Mesendoderm (in vitro differentiated cells): ENCODE data around the gene PRM1.
A peak's percentile ranks its signal among the peaks of the same experiment; 100 is the strongest.

Source experiments
- DNase-seq: peaks from one replicate; pipeline ENCODE4 v3.0.0; 2013
- H2AK5ac ChIP-seq: 2 replicates; pipeline ENCODE4 v1.6.1; 2013; ENCODE audit warnings: low read length, inconsistent platforms
- H2BK120ac ChIP-seq: 2 replicates; pipeline ENCODE4 v1.6.1; 2013; ENCODE audit warnings: low read depth, mild to moderate bottlenecking, low read length, moderate library complexity, mixed read lengths
- H2BK15ac ChIP-seq: replicated peaks from 2 replicates; pipeline ENCODE4 v1.6.1; 2013; ENCODE audit warnings: low read depth, mild to moderate bottlenecking, moderate library complexity
- H2BK5ac ChIP-seq: 2 replicates; pipeline ENCODE4 v1.6.1; 2013; ENCODE audit warnings: low read length, inconsistent platforms
- H3K18ac ChIP-seq: 2 replicates; pipeline ENCODE4 v1.6.1; 2013; ENCODE audit warnings: mild to moderate bottlenecking, low read length, mixed read lengths
- H3K23ac ChIP-seq: one replicate; pipeline ENCODE4 v1.6.1; 2013; ENCODE audit warnings: low read length
- H3K27ac ChIP-seq: 2 replicates; pipeline ENCODE4 v1.5.1; 2013; ENCODE audit warnings: low read depth, mild to moderate bottlenecking, inconsistent platforms, low read length, moderate library complexity
- H3K27me3 ChIP-seq: 2 replicates; pipeline ENCODE4 v1.6.1; 2013; ENCODE audit warnings: low read length, control low read depth, mild to moderate bottlenecking, inconsistent platforms; ENCODE audit not compliant: insufficient read depth, poor library complexity
- H3K36me3 ChIP-seq: 2 replicates; pipeline ENCODE4 v1.6.1; 2013; ENCODE audit warnings: low read length, inconsistent platforms; ENCODE audit not compliant: control insufficient read depth, insufficient read depth
- H3K4ac ChIP-seq: one replicate; pipeline ENCODE4 v1.6.1; 2013; ENCODE audit warnings: low read depth, mild to moderate bottlenecking, low read length, moderate library complexity
- H3K4me1 ChIP-seq: 2 replicates; pipeline ENCODE4 v1.6.1; 2013; ENCODE audit warnings: low read depth, low read length, inconsistent platforms; ENCODE audit not compliant: control insufficient read depth
- H3K4me2 ChIP-seq: 2 replicates; pipeline ENCODE4 v1.6.1; 2013; ENCODE audit warnings: low read length
- H3K4me3 ChIP-seq: 2 replicates; pipeline ENCODE4 v1.5.1; 2013; ENCODE audit warnings: mild to moderate bottlenecking, low read length
- H3K56ac ChIP-seq: one replicate; pipeline ENCODE4 v1.6.1; 2013; ENCODE audit warnings: low read length
- H3K79me1 ChIP-seq: 2 replicates; pipeline ENCODE4 v1.6.1; 2013; ENCODE audit warnings: low read length, inconsistent platforms
- H3K79me2 ChIP-seq: 2 replicates; pipeline ENCODE4 v1.6.1; 2013; ENCODE audit warnings: mild to moderate bottlenecking, low read length; ENCODE audit not compliant: control insufficient read depth, insufficient read depth
- H3K9ac ChIP-seq: 2 replicates; pipeline ENCODE4 v1.6.1; 2013; ENCODE audit warnings: low read length, inconsistent platforms
- H4K5ac ChIP-seq: one replicate; pipeline ENCODE4 v1.6.1; 2013; ENCODE audit warnings: low read length
- H4K8ac ChIP-seq: one replicate; pipeline ENCODE4 v1.6.1; 2013; ENCODE audit warnings: low read depth, mild to moderate bottlenecking, control low read depth, low read length, moderate library complexity
- WGBS: extraction: QIAGEN DNeasy Blood & Tissue Kit; methylation state at CpG from one replicate; pipeline ENCODE4 v1.1.7; 2013; ENCODE audit warnings: low lambda C conversion rate, missing lambda C conversion rate; ENCODE audit not compliant: insufficient coverage; ENCODE audit errors: extremely low coverage; 5-methylcytosine and 5-hydroxymethylcytosine counted together

The PRM1 gene

GRCh38 chr16:11327277-11328171 lies 46.4 kb upstream of the PRM1 start:
- peak; percentile 78 for DNase-seq
- peak overlapping the region; percentile 69 for H3K18ac ChIP-seq
- H3K79me1 ChIP-seq = no peaks in the 10 kb centered on the region
- peak overlapping the region; percentile 87 for H3K27ac ChIP-seq
- no peak overlapping the region for H2BK15ac ChIP-seq
- H3K36me3 ChIP-seq = no peaks in the 10 kb centered on the region
- peaks cover 2% of the 10 kb centered on the region for H3K4me1 ChIP-seq
- no peaks in the 10 kb centered on the region for H3K27me3 ChIP-seq
- no CpG with 5 or more reads among the region's 23 CpGs for WGBS
- no peak overlapping the region for H4K8ac ChIP-seq
- peak overlapping the region; percentile 73 for H3K56ac ChIP-seq
- H2BK5ac ChIP-seq = peak overlapping the region; percentile 95
- peak overlapping the region; percentile 99 for H2AK5ac ChIP-seq
- no peak overlapping the region for H4K5ac ChIP-seq
- no peak overlapping the region for H3K4me3 ChIP-seq
- peak overlapping the region; percentile 31 for H2BK120ac ChIP-seq
- peak overlapping the region; percentile 4 for H3K9ac ChIP-seq
- H3K23ac ChIP-seq = no peak overlapping the region
- H3K4ac ChIP-seq = peak overlapping the region; percentile 4
- H3K79me2 ChIP-seq = no peaks in the 10 kb centered on the region
- no peak overlapping the region for H3K4me2 ChIP-seq

GRCh38 chr16:11326737-11327276 lies 45.7 kb upstream of the PRM1 start:
- Histone ChIP-seq H4K8ac (no peak overlapping the region), H2BK120ac (peak overlapping the region; percentile 31), H3K9ac (no peak overlapping the region), H3K56ac (peak overlapping the region; percentile 71), H3K4me2 (no peak overlapping the region), H3K79me2 (no peaks in the 10 kb centered on the region), H2BK5ac (peak overlapping the region; percentile 95), H3K27me3 (no peaks in the 10 kb centered on the region), H3K18ac (peak overlapping the region; percentile 3), H2AK5ac (peak overlapping the region; percentile 99), H3K4me1 (peaks cover 2% of the 10 kb centered on the region), H2BK15ac (no peak overlapping the region), H3K36me3 (no peaks in the 10 kb centered on the region), H3K4me3 (no peak overlapping the region), H3K79me1 (no peaks in the 10 kb centered on the region), H3K23ac (no peak overlapping the region), H4K5ac (no peak overlapping the region), H3K4ac (peak overlapping the region; percentile 4), H3K27ac (no peak overlapping the region)
- no CpG with 5 or more reads among the region's 9 CpGs for WGBS
- no peak for DNase-seq

DNA sequence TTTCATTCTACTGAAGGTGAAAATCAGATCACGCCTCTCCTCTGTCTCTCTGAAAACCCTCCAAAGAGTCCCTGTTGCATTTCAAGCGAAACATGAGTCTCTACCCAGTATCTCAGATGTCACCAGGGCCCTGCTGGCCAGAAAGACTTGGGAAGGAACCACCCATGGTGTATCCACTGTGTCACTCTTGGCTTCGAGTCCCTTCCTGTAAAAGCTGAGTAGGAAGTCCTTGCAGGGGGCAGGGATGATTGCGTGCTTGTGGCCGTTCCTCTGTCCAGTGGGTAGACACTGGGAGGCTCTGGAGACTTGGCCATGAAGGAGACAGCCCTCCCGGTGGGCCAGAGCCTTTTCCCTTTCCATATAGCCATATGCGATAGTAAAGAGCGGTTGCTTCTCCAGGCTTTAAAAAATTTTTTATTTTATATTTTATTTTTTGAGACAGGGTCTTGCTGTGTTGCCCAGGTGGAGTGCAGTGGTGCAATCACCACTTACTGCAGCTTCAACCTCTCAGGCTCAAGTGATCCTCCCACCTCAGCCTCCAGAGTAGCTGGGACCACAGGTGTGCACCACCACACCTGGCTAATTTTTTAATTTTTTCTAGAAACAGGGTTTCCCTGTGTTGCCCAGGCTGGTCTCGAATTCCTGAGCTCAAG lies 45.1 kb upstream of the PRM1 start:
- H3K18ac ChIP-seq = peak overlapping the region; percentile 22
- peaks cover 2% of the 10 kb centered on the region for H3K4me1 ChIP-seq
- no peak overlapping the region for H3K9ac ChIP-seq
- H2BK120ac ChIP-seq = no peak overlapping the region
- peak overlapping the region; percentile 40 for H3K4ac ChIP-seq
- no CpG with 5 or more reads among the region's 9 CpGs for WGBS
- no peak for DNase-seq
- H4K5ac ChIP-seq = no peak overlapping the region
- H3K56ac ChIP-seq = peak overlapping the region; percentile 37
- no peak overlapping the region for H2BK15ac ChIP-seq
- H3K4me2 ChIP-seq = no peak overlapping the region
- H3K4me3 ChIP-seq = no peak overlapping the region
- no peak overlapping the region for H2BK5ac ChIP-seq
- H3K36me3 ChIP-seq = no peaks in the 10 kb centered on the region
- no peak overlapping the region for H3K23ac ChIP-seq
- H3K27ac ChIP-seq = no peak overlapping the region
- H4K8ac ChIP-seq = no peak overlapping the region
- no peaks in the 10 kb centered on the region for H3K27me3 ChIP-seq
- H2AK5ac ChIP-seq = no peak overlapping the region
- H3K79me1 ChIP-seq = no peaks in the 10 kb centered on the region
- H3K79me2 ChIP-seq = no peaks in the 10 kb centered on the region

DNA sequence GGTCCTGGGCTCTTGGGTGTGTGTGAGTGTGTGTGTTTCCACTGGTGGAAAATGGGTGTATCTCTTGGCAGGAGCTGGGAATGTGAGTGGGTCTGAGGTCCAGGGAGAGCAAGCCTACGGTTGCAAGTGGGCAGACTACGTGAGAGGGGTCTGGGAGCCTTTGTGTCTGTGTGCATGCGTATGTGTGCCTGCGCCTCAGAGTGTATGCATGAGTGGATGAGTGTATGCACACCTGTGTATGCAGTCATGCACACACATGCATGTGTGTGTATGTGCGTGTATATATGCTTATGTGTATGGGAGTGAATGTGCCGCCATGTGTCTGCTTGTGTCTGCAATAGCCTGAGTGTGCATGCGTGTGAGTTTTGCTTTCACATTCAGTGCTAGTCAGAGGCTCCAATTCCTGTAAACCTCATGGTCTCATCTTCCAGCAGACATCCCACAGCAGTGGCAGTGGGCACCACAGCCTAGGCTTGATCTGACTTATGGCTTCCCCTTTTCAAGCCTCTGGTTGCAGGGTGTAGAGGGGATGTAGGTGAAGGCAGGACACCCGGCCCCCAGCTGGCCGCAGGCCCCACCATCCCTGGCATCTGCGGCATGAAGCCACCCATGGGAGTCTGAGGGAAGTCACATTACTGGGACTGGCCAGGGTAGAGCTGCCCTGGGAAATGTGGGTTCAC lies 44.4 kb upstream of the PRM1 start:
- Histone ChIP-seq H3K18ac (peak overlapping the region; percentile 22), H4K8ac (no peak overlapping the region), H3K36me3 (no peaks in the 10 kb centered on the region), H3K27ac (no peak overlapping the region), H3K56ac (peak overlapping the region; percentile 44), H4K5ac (no peak overlapping the region), H2AK5ac (peak overlapping the region; percentile 76), H3K9ac (no peak overlapping the region), H3K79me2 (no peaks in the 10 kb centered on the region), H3K79me1 (no peaks in the 10 kb centered on the region), H3K4me1 (peaks cover 2% of the 10 kb centered on the region), H3K23ac (no peak overlapping the region), H2BK120ac (no peak overlapping the region), H2BK15ac (no peak overlapping the region), H3K4ac (peak overlapping the region; percentile 40), H3K4me2 (no peak overlapping the region), H2BK5ac (peak overlapping the region; percentile 9), H3K4me3 (no peak overlapping the region), H3K27me3 (no peaks in the 10 kb centered on the region)
- no peak for DNase-seq
- no CpG with 5 or more reads among the region's 10 CpGs for WGBS

- no peak overlapping the region for H2BK5ac ChIP-seq
- peak overlapping the region; percentile 7 for H3K18ac ChIP-seq
- no peaks in the 10 kb centered on the region for H3K36me3 ChIP-seq
- H3K4me1 ChIP-seq = peaks cover under 1% of the 10 kb centered on the region
- no peak overlapping the region for H3K27ac ChIP-seq
- no peak for DNase-seq
- no peak overlapping the region for H3K4me3 ChIP-seq
- WGBS = no CpG with 5 or more reads among the region's 11 CpGs
- no peaks in the 10 kb centered on the region for H3K27me3 ChIP-seq
- no peak overlapping the region for H3K9ac ChIP-seq
- peak overlapping the region; percentile 49 for H3K56ac ChIP-seq
- H3K23ac ChIP-seq = peak overlapping the region; percentile 34
- H2BK120ac ChIP-seq = no peak overlapping the region
- no peak overlapping the region for H3K4me2 ChIP-seq
- no peak overlapping the region for H2AK5ac ChIP-seq
- H4K8ac ChIP-seq = no peak overlapping the region
- H4K5ac ChIP-seq = no peak overlapping the region
- no peaks in the 10 kb centered on the region for H3K79me2 ChIP-seq
- no peak overlapping the region for H2BK15ac ChIP-seq
- no peak overlapping the region for H3K4ac ChIP-seq
- no peaks in the 10 kb centered on the region for H3K79me1 ChIP-seq
Measured at GRCh38 chr16:11323551-11324336, 42.6 kb upstream of the PRM1 start.
